SK-N-MC (cell line): Measurements from ENCODE around the gene DNAH17.

Experiments
- DNase-seq: peaks from one replicate; pipeline ENCODE4 v3.0.0-alpha.2; 2011; ENCODE audit warnings: low read depth, low spot score
- H3K27ac ChIP-seq: fragments of 200-600 bp; sonication (generic); 2 replicates; pipeline ENCODE4 v1.5.1; 2016; ENCODE audit warnings: mixed run types
- H3K36me3 ChIP-seq: fragments of 200-600 bp; sonication (generic); 2 replicates; pipeline ENCODE4 v1.6.1; 2017; ENCODE audit warnings: antibody characterized with exemption, low read length, mixed read lengths; ENCODE audit not compliant: insufficient read depth
- H3K4me3 ChIP-seq: fragments of 200-600 bp; sonication (generic); 2 replicates; pipeline ENCODE4 v1.5.1; 2016
- H3K9ac ChIP-seq: fragments of 200-600 bp; sonication (generic); 2 replicates; pipeline ENCODE4 v1.8.0; 2017; ENCODE audit warnings: mixed run types, mixed read lengths; ENCODE audit not compliant: insufficient read length
- H3K9me3 ChIP-seq: fragments of 200-600 bp; sonication (generic); 2 replicates; pipeline ENCODE4 v1.6.1; 2017; ENCODE audit warnings: low read depth, mild to moderate bottlenecking, antibody characterized with exemption, low read length, moderate library complexity, mixed read lengths
- EZH2 ChIP-seq: fragments of 200-600 bp; sonication (generic); IDR thresholded peaks from one replicate; pipeline ENCODE4 v1.6.1; 2017; ENCODE audit warnings: antibody characterized with exemption
- FOXP2 ChIP-seq: optimal IDR thresholded peaks from 2 replicates; pipeline ENCODE3; 2011; ENCODE audit warnings: mild to moderate bottlenecking, moderate library complexity; ENCODE audit not compliant: insufficient read depth; ENCODE audit errors: extremely low read length, control extremely low read depth
- POLR2AphosphoS5 ChIP-seq: IDR thresholded peaks from 2 replicates; pipeline ENCODE4 v1.6.1; 2012; ENCODE audit warnings: mild to moderate bottlenecking, low read depth, low read length, borderline replicate concordance

DNAH17 gene

DNA sequence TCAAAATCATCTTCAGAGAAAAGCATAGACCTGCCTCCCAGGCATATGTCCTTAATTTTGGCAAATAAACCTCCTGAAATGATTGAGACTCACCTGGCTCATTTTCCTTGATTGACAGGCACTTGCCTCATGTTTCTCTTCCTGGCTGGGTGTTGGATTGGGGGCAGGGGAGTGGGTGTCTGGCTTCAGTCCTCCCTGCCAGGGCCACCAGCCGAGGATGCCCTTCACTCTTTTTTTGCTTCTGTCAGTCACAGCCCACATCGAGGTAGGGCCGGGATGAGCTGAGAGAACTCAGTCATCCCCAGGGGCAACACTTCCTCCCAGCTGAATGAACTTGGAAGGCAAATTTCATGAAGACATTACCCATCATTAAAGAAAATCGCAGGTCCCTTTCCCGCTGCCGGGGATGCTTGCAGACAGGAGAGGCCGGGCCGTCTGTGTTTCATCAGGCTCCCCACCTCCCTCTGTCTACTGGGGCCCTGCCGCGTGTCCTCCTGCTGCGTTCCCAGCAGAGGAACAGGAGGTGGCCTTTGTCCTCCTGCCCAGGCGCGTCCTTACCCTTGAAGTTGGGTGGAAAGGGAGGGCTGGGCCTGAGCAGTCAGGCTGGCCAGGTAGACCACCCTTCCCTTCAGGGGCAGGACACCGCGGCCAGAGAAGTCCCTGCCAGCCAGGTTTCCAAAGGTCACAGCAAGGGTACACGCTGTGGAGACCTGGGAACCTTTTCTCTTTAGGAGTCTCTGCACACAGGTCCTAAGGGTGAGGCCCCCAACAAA, 11.2 kb upstream of the DNAH17 start:
- H3K27ac ChIP-seq: no peak overlapping the region
- no peak for TF ChIP-seq EZH2
- no peak for TF ChIP-seq POLR2AphosphoS5
- no peak for TF ChIP-seq FOXP2
- no peak overlapping the region for H3K4me3 ChIP-seq

DNA sequence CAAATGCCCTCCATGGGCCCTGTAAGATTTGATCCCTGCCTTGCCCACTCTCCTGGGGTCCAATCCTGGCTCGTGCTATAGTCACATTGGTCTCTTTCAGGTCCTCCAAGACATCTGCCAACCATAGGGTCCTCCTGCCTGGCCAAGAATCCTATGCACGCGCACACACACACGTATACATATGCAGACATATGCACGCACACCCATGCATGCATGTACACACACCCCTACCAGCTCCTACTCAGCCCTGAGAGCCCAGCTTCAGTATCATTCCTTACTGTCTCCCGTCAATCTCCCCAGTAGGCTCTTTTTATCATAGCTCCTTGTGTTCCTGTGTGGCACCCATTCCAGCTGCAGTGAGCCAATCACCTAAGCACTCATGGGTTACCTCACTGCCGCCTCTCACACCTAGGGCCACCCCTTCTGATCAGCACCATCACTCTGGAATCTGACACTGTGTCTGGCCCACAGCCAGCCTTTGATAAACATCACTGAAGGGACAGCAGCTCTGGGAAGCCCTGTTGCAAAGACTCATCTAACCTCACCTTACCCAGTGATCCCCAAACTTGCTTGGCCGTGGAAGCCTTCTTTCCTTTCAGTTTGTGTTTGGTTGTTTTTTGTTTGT, 7.9 kb upstream of the DNAH17 start:
- Histone ChIP-seq H3K9ac (no peak overlapping the region), H3K9me3 (no peaks in the 10 kb centered on the region), H3K36me3 (no peaks in the 10 kb centered on the region), H3K27ac (no peak overlapping the region), H3K4me3 (no peak overlapping the region)
- DNase-seq: no peak
- TF ChIP-seq POLR2AphosphoS5: no peak
- no peak for TF ChIP-seq EZH2
- no peak for TF ChIP-seq FOXP2

More for the DNA sequence above, 11.2 kb upstream of the DNAH17 start:
- no peak for DNase-seq
- H3K9ac ChIP-seq: no peak overlapping the region
- no peaks in the 10 kb centered on the region for H3K36me3 ChIP-seq
- no peaks in the 10 kb centered on the region for H3K9me3 ChIP-seq

DNA sequence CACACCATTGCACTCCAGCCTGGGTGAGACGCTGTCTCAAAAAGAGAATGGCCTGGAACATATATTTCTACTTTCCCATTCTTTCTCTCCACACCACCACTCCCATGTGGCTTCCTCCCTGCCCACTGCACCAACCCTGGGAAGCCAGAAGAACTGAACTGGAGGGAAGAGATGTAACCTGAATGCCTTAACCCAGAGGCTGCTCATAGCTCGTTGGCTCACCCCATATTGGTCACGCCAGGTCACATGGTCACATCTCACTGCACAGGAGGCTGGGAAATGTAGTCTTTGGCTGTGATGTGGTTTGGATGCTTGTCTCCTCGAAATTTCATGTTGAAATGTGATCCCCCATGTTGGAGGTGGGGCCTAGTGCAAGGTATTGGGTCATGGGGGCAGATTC, 5.9 kb upstream of the DNAH17 start:
- Histone ChIP-seq H3K36me3 (no peaks in the 10 kb centered on the region), H3K4me3 (no peak overlapping the region), H3K27ac (no peak overlapping the region), H3K9me3 (no peaks in the 10 kb centered on the region), H3K9ac (no peak overlapping the region)
- no peak for DNase-seq
- TF ChIP-seq FOXP2 (no peak), POLR2AphosphoS5 (no peak), EZH2 (no peak)

DNA sequence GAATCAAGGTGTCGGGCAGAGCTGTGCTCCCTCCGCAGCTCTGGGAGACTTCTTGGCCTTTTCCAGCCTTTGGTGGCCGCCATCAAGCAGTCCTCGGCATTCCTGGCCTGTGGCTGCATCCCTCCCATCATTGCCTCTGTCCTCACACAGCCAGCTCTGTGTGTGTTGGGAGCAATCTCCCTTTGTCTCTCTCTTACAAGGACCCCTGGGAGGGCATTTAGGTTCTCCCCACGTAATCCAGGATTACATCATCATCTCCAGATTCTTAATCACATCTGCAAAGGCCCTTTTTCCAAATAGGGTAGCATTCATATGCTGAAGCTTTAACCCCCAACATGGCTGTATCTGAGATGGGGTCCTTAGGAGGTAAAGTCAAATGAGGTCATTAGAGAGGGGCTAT, 4.1 kb upstream of the DNAH17 start:
- TF ChIP-seq EZH2 (no peak), FOXP2 (no peak), POLR2AphosphoS5 (no peak)
- no peak overlapping the region for H3K4me3 ChIP-seq
- no peaks in the 10 kb centered on the region for H3K36me3 ChIP-seq
- no peak for DNase-seq
- no peaks in the 10 kb centered on the region for H3K9me3 ChIP-seq
- H3K27ac ChIP-seq: no peak overlapping the region
- H3K9ac ChIP-seq: no peak overlapping the region

DNA sequence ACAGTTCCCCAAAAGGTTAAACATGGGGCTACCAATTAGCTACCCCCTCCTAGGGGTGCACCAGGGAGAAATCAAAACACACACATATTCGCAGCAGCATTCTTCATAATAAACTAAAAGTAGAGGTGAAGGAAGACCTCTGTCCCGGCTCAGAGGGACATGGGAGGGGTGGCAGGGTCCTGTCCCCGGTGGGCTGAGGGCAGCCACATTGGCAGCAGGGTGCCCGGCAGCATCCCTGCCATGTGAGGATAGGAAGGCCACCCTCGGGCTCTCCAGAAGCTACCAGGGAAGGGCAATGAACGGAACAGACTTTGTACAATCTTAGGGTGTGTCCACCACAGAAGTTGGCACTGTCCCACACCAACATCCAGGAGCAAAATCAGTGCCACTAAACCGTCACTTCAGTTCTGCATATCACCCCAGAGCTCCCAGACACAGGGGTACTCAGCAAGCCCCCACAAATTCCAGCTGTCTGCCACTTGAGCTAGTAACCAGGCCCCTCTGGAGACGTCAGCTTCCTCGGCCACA, 3.1 kb upstream of the DNAH17 start:
- H3K27ac ChIP-seq: no peak overlapping the region
- DNase-seq: no peak
- no peak overlapping the region for H3K4me3 ChIP-seq
- no peak overlapping the region for H3K9ac ChIP-seq
- H3K9me3 ChIP-seq: no peaks in the 10 kb centered on the region
- TF ChIP-seq EZH2 (no peak), FOXP2 (no peak), POLR2AphosphoS5 (no peak)
- H3K36me3 ChIP-seq: no peaks in the 10 kb centered on the region

DNA sequence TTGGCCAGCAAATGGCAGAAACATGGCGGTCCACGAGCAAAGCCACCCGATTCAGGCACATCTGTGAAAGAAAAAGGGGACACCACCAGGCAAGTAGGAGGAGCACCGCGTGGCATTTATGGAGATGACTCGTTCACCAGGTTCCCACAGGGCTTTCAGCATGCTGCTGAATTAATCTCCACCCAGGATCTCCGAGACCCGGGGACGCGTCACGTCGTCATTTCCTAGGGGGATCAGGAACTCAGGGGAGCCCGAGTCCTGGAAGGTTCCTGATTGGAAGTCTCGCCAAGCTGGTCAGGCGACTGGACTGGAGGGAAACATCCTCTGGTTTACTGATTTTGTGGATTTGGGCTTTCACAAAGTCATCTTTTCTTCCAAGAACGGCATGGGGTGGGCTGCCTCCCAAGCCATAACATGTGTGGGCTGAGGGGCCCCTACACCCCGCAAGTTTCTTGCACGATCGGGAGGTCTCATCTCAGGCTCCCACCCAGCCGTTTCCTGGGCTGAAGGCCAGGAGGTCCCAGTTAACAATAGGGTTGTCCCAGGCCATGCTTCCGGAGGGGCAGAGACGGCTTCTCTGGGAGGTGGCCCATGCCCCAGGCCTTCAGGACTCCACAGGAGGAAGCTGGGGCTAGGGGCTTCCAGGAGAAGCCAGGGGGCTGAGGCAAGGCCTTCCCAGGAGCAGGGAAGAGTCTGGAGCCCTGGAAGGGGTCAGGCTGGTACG, 645 bp downstream of the DNAH17 start:
- TF ChIP-seq FOXP2: no peak
- no peak for TF ChIP-seq POLR2AphosphoS5
- no peak for TF ChIP-seq EZH2
- no peak overlapping the region for H3K9ac ChIP-seq
- H3K9me3 ChIP-seq: no peaks in the 10 kb centered on the region
- DNase-seq: no peak
- no peaks in the 10 kb centered on the region for H3K36me3 ChIP-seq
- no peak overlapping the region for H3K27ac ChIP-seq
- no peak overlapping the region for H3K4me3 ChIP-seq

DNA sequence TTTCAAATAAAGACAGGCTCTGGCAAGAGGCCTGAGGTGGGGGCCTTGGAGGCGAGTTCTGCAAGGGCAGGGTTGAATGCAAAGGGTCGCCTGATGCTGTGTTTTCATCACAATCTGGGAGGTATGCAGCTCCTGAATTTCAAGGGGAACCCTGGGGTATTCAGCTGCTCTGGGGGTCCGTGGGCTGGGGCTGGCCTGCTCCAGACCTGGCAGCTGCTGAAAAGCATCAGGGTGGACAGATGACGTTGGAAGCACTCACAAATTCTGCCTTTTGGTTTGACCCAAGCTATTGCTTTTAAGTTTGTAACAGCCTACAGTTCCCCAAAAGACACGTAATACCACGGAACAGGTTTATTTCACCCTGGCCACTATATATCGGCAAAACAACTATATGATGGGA, 1.3 kb downstream of the DNAH17 start:
- no peak for TF ChIP-seq POLR2AphosphoS5
- no peak for TF ChIP-seq FOXP2
- TF ChIP-seq EZH2: no peak
- H3K9me3 ChIP-seq: no peaks in the 10 kb centered on the region
- H3K36me3 ChIP-seq: no peaks in the 10 kb centered on the region
- DNase-seq: no peak
- no peak overlapping the region for H3K27ac ChIP-seq
- no peak overlapping the region for H3K4me3 ChIP-seq
- no peak overlapping the region for H3K9ac ChIP-seq

DNA sequence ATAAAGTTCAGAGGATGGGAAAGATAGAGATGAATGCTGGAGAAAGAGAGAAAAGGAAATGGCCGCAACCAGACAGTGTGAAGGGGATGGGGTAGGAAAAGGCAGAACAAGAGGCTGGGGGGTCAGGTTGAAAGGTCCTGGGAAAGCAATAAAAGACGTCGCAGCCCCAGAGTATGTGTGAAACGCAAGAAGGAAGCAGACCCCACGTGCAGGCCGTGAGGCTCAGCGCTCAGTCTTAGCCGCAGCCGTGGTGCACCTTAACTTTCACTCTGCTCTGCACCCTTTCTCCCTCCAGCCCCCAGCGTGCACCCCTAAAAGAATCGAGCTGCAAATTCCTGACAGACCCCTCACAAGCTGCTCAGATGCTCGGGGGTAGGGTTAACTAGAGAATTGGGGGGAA, 1.9 kb downstream of the DNAH17 start:
- Histone ChIP-seq H3K9ac (no peak overlapping the region), H3K4me3 (no peak overlapping the region), H3K27ac (no peak overlapping the region), H3K9me3 (no peaks in the 10 kb centered on the region), H3K36me3 (no peaks in the 10 kb centered on the region)
- DNase-seq: no peak
- TF ChIP-seq POLR2AphosphoS5 (no peak), FOXP2 (no peak), EZH2 (no peak)
